ENCODE results near the gene MEOX2.

DNA sequence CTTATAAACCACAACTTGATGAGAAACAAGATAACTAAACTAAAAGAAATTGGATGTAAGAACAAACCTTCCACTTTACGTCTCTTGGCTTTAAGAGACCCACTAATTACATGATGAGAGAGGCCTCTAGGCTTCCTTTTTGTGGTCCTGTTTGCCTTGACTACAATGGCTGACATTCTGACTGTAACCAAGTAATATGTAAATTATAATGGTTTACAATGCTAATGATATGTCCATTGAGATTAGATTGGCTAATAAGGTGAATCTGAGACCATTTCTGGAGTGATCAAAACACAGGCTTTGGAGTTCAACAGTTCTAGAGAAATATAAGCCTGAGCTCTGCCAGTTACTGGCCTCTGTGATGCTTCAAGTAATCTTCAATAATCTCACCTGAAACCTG is 85.3 kb downstream of the MEOX2 start:
- TF ChIP-seq, protein P1, sequence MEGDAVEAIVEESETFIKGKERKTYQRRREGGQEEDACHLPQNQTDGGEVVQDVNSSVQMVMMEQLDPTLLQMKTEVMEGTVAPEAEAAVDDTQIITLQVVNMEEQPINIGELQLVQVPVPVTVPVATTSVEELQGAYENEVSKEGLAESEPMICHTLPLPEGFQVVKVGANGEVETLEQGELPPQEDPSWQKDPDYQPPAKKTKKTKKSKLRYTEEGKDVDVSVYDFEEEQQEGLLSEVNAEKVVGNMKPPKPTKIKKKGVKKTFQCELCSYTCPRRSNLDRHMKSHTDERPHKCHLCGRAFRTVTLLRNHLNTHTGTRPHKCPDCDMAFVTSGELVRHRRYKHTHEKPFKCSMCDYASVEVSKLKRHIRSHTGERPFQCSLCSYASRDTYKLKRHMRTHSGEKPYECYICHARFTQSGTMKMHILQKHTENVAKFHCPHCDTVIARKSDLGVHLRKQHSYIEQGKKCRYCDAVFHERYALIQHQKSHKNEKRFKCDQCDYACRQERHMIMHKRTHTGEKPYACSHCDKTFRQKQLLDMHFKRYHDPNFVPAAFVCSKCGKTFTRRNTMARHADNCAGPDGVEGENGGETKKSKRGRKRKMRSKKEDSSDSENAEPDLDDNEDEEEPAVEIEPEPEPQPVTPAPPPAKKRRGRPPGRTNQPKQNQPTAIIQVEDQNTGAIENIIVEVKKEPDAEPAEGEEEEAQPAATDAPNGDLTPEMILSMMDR (IDR thresholded peaks at IDR 0.05; ENCODE audit: low read length), result no peak
- no peak for TF ChIP-seq EZH2phosphoT487 (IDR thresholded peaks at IDR 0.05; ENCODE audit: low read length)
- no peak for TF ChIP-seq EZH2 (optimal IDR thresholded peaks at IDR 0.05; ENCODE audit: low read depth, low read length)

Data from MM.1S (cell line).